Medulla oblongata (tissue), 1 donor: Measurements from ENCODE around the gene FGFRL1.
"Not testable (repeated sequence)": the region's sequence is repeated elsewhere in the genome, so short reads cannot be mapped to it uniquely, and the experiment has no call there.

Experiments used
- DNase-seq: peaks from one replicate; pipeline ENCODE4 v3.0.0-alpha.2; 2015; ENCODE audit errors: extremely low spot score

FGFRL1 gene

GRCh38 chr4:1039493-1040343, 28.3 kb downstream of the FGFRL1 start:
- DNase-seq: no peak

- DNase-seq: no peak
Observed at GRCh38 chr4:1040344-1041146, 29.1 kb downstream of the FGFRL1 start.

DNA sequence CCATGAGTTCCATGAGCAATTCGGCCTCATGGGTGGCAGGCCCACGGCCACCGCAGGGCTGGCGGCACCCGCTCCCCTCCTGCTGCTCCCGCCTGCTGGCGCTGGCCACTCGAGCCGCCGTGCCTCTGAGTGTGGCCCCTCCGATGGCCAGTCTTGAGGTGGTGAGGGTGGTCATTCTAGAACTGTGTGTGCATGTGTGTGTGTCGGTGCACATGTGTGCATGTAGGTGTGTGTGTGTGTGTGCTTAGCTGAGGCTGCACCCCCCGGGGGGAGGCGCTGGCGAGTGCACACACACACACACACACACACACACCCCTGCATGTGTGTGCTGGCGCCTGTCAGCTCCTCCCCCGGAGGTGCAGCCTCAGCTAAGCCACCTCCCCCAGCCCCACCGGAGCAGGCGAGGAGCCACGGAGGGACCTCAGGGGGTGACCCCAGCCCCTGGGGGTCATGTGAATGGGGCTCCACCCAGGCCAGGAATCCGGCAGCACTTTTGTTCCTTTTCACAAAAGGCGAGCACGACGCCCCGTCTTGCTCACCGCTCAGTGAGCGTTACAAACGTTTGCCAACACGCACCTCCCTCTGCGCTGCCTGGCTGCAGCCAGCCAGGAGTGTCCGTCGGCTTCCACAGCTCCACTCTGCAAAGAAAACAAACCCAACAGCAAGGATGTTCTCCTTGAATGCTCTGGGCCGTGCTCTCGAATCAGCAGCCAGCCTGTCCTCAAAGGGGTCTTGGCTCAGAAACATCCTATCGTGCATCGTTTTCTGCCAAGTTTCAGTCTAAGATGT, 29.9 kb downstream of the FGFRL1 start:
- no peak for DNase-seq

DNA sequence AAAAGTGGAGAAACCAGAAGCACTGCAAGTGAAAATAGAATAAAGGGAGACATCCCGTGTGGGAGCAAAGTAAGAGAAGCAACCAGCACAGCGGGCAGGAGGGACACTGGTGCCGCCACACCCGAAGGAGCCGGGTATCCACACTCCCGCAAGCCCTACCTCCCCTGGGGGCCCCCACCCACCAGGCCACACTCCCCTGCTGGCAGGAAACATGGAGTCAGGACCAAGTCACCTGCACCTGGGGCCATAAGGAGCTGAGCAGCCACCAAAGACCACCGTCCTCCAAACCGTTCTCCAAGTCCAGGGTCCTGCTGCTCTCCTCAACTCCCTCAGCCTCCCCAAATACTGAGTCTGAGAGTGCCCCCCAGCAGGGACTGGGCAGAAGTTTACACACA, 30.5 kb downstream of the FGFRL1 start:
- DNase-seq: no peak

GRCh38 chr4:1042352-1043055, 31.1 kb downstream of the FGFRL1 start:
- DNase-seq: no peak

DNA sequence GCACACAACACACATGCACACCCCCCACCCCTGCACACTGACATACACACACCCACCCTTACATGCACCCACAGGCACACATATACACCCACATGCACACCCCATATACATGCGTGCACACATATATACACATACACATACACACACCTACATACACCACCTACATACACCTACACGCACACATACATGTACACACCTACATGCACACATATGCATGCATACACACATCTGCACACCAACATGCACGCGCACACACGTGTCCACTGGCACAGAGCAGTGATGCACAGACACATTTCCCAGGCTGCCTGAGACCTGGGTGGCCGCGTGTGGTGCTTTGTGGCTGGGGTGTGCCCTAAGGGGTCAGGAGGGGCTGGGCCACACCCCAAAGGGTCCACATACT, 31.7 kb downstream of the FGFRL1 start:
- no peak for DNase-seq

GRCh38 chr4:1043651-1044468, 32.4 kb downstream of the FGFRL1 start:
- peak; percentile 85 for DNase-seq

- no peak for DNase-seq
Observed at GRCh38 chr4:1044469-1045192, 33.2 kb downstream of the FGFRL1 start.

DNA sequence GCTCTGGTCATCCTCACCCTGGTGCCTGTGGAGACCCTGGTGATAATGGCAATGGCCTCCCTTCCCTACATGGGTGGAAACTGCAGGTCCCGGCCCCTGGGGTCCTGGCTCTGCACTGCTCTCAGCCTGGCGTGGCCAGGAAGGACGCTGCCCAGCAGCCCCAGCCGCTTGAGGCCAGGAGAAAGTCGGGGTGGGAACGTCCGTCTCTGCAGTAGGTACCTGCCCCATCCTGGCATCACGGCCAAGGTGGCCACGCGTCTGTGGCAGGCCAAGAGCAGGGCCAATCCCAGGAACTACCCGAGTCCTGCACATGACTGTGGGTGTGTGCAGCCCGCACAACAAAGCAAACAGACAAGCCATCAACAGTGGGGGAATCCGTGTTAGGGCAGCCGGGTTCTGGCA, 33.8 kb downstream of the FGFRL1 start:
- DNase-seq: no peak

- DNase-seq: no peak
Observed at GRCh38 chr4:1045595-1046201, 34.3 kb downstream of the FGFRL1 start.

- DNase-seq: not testable (repeated sequence)
Observed at GRCh38 chr4:1046581-1047011, 35.2 kb downstream of the FGFRL1 start.

GRCh38 chr4:1047106-1047975, 35.9 kb downstream of the FGFRL1 start:
- no peak for DNase-seq

- DNase-seq: no peak
Observed at GRCh38 chr4:1047976-1048772, 36.7 kb downstream of the FGFRL1 start.

DNA sequence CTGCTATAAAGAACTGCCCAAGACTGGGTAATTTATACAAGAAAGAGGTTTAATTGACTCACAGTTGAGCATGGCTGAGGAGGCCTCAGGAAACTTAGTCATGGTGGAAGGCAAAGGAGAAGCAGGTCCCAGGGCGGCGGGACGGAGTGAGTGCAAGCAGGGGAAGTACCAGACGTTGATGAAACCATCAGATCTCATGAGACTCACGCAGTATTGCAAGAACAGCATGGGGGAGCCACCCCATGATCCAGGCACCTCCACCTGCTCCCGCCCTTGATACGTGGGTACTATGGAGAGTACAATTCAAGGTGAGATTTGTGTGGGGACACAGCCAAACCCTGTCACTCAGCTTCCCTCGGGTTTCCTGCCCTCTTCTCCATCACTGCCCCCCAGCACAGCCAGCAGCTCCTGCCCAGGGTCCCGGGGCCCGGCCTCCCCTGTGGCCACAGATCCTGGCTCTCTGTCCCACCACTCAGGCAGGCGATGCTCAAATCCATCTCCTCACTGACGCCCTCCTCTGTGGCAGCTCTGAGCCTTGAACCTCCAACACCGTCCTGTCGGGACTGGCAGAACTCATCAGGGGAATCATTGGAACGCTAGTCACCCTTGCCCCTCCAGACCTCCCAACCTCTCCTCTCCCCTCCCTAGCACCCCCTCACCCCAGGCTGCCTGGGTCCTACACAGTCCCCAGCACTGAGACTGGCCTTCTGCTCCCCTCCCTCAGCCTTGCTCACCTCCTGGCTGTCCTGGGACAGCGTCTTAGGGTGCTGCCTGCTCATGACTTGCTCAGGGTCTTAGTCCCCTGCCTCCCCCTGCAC, 37.6 kb downstream of the FGFRL1 start:
- DNase-seq: no peak

- DNase-seq: no peak
Observed at GRCh38 chr4:1049591-1049905, 38.1 kb downstream of the FGFRL1 start.

- peak; percentile 81 for DNase-seq
Observed at GRCh38 chr4:1050486-1051213, 39.2 kb downstream of the FGFRL1 start.
